ENCODE measurements around the gene PREX1.
"Not testable (repeated sequence)": the region's sequence is repeated elsewhere in the genome, so short reads cannot be mapped to it uniquely, and the experiment has no call there.

The PREX1 gene

DNA sequence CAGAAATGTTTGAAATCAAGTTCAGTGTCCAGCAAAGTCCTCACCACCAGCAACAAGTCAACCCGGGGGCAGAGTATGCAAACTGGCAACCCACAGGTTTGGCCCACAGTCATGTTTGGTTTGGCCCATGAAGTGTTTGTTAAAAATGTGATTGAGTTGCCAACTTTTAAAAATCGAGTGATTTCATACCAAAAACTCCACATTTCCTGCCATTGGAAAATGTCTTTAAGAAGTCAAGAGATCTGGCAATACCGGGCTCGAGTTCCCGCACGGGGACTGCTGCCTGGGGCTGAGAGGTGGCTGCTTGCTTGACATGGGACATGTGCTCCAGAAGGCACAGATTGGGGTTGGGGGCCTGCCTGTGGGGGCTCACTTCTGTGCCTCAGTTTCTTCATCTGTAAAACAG is 36.1 kb downstream of the PREX1 start:
- no peak for DNase-seq (ENCODE audit: low spot score)

- DNase-seq (ENCODE audit: low spot score): no peak
Observed at GRCh38 chr20:48791014-48791413, 36.8 kb downstream of the PREX1 start.

DNA sequence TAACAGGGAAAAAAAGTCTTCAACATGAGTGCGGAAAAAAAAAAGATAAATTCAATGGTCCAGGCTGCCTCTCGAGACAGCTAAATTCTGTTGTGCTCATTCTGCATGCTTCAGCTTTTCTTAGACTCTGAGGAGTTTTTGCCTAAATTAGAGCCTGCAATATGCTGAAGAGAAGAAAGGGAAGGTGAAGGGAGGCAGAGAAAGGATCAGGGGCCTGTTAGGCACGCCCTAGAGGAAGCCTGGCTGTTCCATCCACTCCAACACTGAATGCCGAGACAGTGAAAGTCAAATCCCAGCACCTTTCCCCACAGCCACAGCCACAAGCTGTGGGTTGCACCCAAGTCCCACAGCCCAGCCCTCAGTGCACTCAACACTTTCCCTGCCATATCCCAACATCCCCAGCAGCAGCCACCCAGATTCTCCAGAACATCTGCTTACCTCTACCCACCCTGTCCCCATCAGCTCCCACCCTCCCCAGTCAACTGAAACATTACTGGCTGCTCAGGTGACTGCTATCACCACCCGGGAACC is 37.3 kb downstream of the PREX1 start:
- no peak for DNase-seq (ENCODE audit: low spot score)

- no peak for DNase-seq (ENCODE audit: low spot score)
Observed at GRCh38 chr20:48789781-48790472, 37.9 kb downstream of the PREX1 start.

GRCh38 chr20:48789185-48789668 is 38.6 kb downstream of the PREX1 start:
- no peak for DNase-seq (ENCODE audit: low spot score)

DNA sequence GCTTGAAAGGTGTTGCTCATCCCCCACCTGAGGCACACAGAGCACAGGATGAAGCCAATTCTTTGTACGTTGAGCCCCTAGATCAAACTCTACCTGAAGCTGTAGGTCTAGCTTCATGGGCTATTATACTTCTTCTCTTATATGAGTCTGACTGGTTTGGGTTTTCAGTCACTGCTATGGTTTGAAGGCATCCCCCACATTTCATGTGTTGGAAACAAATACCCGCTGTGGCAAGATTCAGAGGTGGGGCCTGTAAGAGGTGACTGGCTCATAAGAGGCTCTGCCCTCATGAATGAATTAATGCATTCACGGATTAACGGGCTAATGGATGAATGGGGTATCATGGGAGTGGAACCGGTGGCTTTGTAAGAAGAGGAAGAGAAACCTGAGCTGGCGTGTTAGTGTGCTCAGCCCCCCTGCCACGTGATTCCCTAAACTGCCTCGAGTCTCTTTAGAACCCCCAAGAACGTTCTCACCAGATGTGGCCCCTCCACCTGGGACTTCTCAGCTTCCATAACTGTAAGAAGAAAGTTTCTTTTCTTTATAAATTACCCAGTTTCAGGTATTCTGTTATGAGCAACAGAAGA is 39.2 kb downstream of the PREX1 start:
- DNase-seq (ENCODE audit: low spot score): no peak

DNA sequence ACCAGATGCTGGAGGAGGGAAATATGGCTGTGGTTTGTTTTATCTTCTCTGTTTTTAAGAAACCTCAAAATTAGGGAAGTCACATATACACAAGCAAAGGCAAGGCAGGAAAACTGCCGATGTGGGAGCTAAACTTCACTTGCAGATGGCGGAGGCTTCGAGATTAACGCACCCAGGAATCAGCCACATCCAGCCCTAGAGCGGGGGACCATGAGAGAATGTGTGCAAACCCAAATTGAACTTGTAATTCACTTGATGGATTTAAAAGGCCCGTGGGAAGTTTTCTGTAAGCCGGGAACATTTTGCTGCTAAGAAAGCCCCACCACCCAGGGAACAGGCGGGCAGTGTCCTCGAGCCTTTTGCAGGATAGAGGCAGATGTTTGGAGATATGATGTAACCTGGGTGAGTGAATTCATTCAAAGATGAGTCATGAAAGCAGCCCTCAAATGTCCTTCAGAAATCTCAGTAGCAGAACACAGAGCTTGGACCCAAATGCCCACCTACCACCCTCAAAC is 39.9 kb downstream of the PREX1 start:
- no peak for DNase-seq (ENCODE audit: low spot score)

DNA sequence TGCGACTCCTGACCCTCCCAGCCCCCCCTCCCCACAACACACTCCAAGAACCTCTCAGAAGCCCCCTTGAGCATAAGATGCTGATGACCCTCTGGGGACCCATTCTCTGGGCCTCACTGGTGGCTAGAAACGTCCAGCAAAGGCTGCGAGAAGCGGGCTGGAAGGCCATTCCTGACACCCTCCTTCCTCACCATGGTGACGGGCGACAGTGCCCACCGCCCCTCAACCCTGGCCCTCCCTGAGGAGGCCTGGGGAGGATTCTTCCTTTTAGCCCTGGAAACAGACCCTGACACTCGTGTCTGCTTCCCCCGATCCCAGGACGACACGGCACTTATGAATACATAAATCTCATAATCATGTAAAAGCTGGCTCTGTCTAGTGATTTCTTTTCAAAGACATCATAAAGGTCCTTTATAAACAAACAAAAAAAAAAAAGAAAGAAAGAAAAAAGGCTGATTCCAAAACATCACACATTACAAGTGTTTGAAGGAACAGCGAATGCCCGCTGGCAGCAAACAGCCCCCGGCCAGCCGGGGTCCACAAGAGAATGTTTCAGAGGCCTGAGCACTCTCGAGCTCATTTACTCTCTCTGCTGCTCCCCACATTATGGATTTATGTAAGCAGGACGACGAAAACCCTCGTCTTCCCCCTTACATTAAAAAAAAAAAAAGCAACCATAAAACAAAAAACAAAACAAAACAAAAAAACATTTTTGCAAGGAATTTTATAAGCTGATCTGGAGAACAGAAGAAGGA is 40.7 kb downstream of the PREX1 start:
- no peak for DNase-seq (ENCODE audit: low spot score)

GRCh38 chr20:48785801-48786200 is 42.0 kb downstream of the PREX1 start:
- DNase-seq (ENCODE audit: low spot score): no peak

DNA sequence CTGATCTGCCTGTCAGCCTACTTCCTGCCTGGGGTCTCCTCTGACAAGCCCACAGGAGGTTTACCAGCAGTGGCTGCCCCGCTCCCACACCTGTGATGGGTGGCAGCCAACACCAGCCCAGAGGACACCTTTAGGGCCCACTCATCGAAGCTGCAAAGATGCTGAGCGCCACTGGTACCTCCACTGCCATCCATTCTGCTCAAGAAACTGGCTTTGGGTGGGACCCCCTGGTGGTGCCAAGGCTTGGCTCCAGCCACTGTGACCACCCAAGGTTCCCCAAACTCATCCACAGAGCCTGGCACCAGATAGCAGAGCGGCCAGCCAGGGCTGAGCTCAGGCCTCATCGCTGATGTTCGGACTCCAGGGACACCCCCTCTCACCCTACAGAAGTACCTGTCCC is 42.5 kb downstream of the PREX1 start:
- no peak for DNase-seq (ENCODE audit: low spot score)

DNA sequence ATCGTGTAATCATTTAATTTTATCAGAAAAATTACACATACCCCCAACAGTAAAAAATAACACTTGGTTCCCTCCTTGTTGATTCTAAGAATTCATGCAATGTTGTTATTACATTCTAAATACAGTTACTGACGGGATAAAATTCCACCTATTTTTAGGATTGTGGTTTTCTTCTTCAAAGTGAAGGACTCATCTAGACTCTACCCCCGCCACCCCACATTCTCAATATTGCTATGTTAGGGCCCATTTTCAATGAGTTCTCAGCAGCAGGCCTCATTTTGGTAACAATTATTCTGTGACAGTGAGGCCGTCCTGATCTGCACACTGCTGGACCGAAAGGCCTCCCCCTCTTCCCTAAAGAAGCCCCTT is 43.5 kb downstream of the PREX1 start:
- DNase-seq (ENCODE audit: low spot score): no peak

- DNase-seq (ENCODE audit: low spot score): no peak
Observed at GRCh38 chr20:48783533-48784272, 44.1 kb downstream of the PREX1 start.

GRCh38 chr20:48782901-48783308 is 44.9 kb downstream of the PREX1 start:
- no peak for DNase-seq (ENCODE audit: low spot score)

DNA sequence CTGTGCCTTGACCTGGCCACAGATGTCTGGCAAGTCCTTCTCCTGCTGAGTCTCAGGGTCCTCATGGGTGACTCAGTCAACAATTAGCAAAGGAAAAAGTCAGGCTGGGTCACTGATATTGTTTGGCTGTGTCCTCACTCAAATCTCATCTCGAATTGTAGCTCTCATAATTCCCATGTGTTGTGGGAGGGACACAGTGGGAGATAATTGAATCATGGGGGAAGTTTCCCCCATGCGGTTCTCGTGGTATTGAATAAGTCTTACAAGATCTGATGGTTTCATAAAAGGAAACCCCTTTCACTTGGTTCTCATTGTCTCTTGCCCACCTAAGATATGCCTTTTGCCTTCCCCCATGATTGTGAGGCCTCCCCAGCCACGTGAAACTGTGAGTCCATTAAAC is 45.7 kb downstream of the PREX1 start:
- no peak for DNase-seq (ENCODE audit: low spot score)

DNA sequence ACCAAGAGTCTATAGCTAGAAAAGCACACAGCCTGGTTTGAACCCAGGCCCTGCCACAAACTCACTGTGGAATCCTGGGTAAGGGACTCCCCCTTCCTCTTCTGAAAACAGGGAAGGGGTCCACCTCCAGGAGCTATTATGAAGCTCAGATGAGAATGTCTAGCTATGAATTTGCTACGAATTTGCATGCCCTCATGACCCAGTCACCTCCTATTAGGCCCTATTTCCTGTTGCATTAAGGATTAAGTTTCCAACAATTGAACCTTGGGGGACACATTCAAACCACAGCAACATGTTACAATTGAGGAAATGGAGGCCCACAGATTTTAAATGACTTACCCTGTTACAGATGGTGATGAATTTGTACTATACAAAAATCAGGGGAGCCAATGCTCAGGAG is 46.2 kb downstream of the PREX1 start:
- DNase-seq (ENCODE audit: low spot score): no peak

- no peak for DNase-seq (ENCODE audit: low spot score)
Observed at GRCh38 chr20:48779435-48779834, 48.4 kb downstream of the PREX1 start.

DNA sequence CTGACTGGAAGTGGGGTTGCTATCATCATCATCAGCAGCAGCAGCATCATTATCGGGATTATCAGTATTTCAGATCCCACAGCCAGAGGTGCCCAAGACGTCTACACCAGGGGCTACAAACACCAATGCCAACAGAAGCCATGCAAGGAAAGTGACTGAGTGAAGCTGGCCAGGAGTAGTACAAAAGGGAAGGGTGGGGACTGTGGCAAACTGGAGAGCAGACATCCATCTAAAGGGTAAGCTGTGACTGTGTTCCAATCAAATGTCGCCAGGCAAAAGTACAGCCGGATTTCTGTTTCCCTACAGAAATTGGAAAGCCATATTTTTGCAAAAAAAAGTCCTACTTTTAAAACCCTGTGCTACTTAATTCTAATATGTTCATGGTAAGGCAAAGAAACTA is 50.0 kb downstream of the PREX1 start:
- no peak for DNase-seq (ENCODE audit: low spot score)

DNA sequence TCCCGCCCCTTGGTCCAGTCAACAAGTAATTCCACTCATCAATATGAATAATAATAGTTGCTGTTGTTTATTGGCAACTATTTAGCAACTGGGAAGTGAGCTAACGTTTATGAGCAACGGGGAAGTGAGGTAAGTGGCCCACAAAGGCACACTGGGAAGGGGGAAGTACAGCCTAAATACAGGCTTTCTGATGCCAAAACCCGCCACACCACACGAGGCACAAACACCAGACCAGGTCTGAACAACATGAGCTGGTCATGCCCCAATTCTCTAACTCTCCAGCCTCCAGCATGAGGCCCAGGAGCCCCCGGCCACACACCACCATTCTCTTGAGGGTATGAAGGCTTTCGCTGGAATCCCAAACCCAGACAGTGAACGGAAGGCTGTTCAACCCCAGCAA is 50.8 kb downstream of the PREX1 start:
- DNase-seq (ENCODE audit: low spot score): no peak

- DNase-seq (ENCODE audit: low spot score): no peak
Observed at GRCh38 chr20:48776306-48776705, 51.5 kb downstream of the PREX1 start.

- DNase-seq (ENCODE audit: low spot score): not testable (repeated sequence)
Observed at GRCh38 chr20:48775545-48775944, 52.3 kb downstream of the PREX1 start.

GRCh38 chr20:48774696-48775095 is 53.1 kb downstream of the PREX1 start:
- no peak for DNase-seq (ENCODE audit: low spot score)

DNA sequence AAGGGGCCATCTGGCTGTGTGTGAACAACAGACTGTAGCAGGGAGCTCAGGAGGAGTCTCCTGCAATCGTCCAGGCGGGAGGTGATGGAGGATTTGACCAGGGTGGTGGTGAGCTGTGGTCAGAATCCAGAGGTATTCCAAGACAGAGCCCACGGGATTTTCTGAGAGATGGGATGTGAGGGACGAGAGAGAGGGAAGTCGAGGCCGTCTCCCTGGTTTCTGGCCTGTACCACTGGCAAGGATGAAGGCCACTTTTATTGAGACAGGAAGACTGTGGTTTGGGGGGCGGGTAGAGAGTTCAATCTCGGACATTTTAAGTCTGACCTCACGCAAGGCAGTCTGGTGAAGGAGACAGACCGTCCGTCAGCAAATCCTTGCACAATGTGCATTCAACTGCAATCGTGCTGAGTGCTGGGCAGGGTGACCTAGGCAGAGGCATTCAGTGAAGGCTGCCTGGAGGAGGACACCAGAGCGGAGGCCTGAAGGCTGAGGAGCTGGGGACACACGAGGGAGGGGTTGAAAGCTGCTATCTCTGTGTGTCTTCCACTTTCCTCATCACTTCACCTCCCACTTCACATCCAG is 53.9 kb downstream of the PREX1 start:
- no peak for DNase-seq (ENCODE audit: low spot score)

Measured in hematopoietic multipotent progenitor cell treated with erythropoietin and hydrocortisone succinate and interleukin-3 and kit ligand, for 17 days (in vitro differentiated cells).